Activated naive CD4-positive, alpha-beta T cell treated with Interleukin-2 at 50 U/mL for 16 hours (primary cell): ENCODE data around the gene TMPRSS6.

Source experiments
- DNase-seq: peaks from one replicate; pipeline ENCODE4 v3.0.0-alpha.2; 2020

The TMPRSS6 gene

DNA sequence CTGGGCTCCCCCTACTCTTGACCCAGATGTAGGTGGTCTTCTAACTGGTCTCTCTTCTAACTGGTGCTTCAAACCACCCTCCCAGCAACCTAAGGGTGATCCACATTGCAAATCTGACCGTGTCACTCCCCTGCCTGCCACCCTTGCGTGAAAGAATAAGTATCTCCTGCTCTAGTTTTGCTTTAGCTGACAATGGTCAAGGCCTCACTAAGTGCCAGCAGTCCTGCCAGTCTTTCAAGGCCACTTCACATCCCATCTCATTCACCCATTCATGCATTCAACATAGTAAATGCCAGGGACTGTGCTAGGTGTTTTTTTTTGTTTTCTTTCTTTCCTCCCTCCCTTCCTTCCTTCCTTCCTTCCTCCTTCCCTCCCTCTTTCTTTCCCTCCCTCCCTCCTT, 60.3 kb downstream of the TMPRSS6 start:
- DNase-seq: no peak

DNA sequence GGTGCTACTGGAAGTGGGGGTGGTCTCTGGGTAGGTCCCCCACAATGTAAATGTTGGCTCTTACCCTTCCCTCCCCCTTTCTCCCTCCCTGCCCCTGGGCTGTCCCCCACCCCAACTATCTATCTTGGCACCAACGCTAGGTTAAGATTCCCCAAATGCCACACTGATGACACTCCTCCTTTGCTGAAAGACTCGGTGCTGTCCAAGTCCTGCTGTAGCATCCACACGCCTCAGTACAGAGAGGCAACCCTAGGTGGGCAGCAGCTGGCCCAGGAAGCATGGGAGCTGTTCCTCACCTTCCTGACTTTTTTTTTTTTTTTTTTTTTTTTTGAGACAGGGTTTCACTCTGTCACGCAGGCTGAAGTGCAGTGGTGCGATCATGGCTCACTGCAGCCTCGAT, 61.4 kb downstream of the TMPRSS6 start:
- no peak for DNase-seq

- no peak for DNase-seq
These were observed 62.5 kb downstream of the TMPRSS6 start for GRCh38 chr22:37047006-37047405.

DNA sequence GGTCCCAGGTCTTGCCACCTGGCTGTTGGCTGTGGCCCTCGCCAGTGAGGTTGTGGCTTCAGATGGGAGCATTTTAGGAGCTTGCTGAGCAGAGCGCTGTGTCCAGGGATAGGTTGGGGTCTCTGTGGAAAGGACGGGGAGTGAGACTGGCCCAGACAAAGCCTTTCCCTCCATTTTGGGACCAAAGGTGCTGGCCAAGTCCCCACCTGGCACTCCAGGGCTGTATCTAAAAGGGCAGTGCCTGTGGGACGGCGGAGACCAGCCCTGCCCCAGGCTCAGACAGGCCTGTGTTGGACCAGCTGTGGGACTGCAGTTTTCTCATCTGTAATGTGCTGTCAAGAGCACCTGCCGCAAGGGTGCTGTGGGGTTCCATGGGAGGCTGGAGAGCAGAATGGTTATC, 62.9 kb downstream of the TMPRSS6 start:
- no peak for DNase-seq

GRCh38 chr22:37045958-37046357, 63.6 kb downstream of the TMPRSS6 start:
- no peak for DNase-seq

GRCh38 chr22:37044634-37045625, 64.6 kb downstream of the TMPRSS6 start:
- no peak for DNase-seq

- peak; percentile 53 for DNase-seq
These were observed 65.5 kb downstream of the TMPRSS6 start for GRCh38 chr22:37043828-37044538.

GRCh38 chr22:37043209-37043827, 66.2 kb downstream of the TMPRSS6 start:
- DNase-seq: no peak

- DNase-seq: no peak
These were observed 70.0 kb downstream of the TMPRSS6 start for GRCh38 chr22:37039466-37039865.

DNA sequence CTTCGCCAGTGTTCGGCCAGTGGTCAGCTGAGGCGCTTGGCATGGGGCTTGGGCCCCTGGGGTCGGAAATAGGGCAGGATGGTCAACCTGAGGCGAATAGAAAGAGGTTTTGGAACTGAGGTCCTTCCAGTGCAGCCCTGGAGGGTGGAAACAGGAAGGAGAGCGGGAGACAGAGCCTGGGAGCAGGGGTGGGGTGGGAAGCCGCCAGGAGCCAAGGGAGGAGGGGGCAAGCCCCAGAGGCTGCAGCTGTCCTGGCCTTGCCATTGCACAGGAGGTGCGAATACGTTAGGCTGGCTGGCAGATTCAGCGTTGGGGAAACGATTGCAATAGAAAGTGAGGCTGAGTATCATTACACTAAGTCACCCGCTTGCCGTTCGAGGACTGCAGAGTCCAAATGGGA, 71.8 kb downstream of the TMPRSS6 start:
- no peak for DNase-seq

- DNase-seq: no peak
These were observed 72.7 kb downstream of the TMPRSS6 start for GRCh38 chr22:37036655-37037377.

DNA sequence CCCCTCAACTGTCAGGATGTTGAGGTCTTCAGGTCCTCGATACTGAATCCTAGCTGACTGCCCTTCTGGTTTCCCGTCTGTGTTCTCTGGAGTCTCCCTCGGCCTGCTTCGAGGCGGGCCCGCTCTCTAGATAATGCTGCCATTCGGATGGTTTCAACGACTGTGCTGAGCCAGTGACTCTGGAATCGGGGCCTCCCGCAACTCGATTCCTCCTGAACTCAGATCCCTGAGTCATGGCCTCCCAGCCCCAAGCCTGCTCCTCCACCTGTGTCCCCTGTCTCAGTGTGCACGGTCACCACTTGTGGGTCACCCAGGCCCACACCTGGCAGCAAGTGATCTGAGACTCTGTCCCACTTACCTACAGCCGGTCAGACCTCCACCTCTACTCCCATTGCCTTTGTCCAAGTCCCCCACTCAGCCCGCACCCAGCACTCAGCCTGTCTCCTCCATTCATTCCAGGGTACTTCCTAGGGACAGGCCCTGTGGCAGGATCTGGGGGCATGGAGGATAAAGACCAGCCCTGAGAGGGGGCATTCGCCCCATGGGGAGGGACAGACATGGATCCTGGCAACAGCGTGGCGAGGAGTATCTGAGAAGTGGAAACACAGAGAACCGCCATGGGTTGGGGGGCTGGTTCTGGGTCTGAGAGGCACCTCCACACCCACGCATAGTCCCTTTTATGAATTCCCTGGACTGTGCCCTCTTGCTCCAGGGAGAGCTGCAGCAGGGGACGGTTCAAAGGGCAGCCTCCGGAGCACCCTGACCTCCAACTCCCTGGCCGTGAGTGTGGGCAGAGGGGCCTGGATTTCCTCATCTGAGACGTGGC, 75.7 kb downstream of the TMPRSS6 start:
- DNase-seq: no peak

DNA sequence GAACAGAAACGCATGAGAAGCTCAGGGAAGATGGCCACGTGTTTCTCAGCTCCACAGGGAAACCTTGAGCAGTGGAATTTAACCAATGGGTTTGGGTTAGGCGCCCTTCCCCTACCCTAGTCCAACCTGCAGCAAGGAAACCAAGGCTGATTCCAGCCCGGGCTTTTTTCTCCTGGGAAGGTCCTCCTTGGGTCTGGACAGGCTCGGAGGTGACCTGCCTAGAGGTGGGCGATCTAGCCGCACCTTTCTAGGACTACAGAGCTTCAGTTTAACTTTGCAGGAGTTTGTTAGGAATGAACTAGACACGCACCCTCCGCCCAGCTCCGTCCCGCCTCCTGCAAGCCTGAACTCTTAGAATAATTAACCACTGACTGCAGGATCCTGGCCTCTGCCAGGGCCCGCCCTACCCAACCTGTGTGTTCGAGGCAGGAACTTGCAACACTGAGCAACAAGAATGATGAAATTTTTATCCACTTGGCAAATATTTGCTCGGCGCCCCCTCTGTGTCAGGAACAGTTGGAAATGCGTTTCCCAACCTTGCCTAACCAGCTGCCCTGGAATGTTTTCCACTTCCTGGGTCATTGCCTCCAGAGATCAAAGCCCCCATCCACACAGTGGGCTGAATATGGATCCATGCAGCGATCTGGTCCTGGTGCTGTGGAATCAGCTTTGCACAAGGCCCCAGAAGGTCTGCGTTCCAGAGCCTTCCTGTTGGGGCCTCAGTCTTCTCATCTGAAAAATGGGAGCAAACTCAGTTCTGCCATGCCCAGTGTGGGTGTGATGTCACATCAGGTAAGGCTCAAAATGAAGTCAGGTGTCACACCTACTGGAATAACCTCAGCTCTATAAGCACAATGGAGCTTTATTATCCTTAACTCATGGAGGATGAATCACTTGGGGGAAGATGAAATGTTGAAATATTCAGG, 76.7 kb downstream of the TMPRSS6 start:
- no peak for DNase-seq

DNA sequence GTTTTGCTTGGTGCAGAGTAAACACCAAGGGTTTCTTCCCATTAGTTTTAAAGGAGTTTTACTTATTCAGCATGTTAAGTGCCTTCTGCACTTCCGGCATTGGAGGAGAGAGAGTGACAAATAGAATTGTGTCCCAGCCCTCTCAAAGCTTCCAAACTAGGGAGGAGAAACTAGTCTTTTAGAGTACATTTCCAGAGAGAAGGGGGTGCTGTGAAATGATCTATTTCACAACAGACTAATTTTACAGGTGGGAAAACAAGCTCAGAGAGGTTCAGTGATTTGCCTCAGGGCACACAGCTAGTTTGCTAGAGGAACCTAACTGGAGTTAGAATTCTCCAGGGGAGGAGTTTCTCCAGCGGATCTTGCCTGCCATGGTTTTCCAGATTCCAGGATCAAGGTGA, 77.4 kb downstream of the TMPRSS6 start:
- no peak for DNase-seq

GRCh38 chr22:37030560-37031281, 78.8 kb downstream of the TMPRSS6 start:
- no peak for DNase-seq

DNA sequence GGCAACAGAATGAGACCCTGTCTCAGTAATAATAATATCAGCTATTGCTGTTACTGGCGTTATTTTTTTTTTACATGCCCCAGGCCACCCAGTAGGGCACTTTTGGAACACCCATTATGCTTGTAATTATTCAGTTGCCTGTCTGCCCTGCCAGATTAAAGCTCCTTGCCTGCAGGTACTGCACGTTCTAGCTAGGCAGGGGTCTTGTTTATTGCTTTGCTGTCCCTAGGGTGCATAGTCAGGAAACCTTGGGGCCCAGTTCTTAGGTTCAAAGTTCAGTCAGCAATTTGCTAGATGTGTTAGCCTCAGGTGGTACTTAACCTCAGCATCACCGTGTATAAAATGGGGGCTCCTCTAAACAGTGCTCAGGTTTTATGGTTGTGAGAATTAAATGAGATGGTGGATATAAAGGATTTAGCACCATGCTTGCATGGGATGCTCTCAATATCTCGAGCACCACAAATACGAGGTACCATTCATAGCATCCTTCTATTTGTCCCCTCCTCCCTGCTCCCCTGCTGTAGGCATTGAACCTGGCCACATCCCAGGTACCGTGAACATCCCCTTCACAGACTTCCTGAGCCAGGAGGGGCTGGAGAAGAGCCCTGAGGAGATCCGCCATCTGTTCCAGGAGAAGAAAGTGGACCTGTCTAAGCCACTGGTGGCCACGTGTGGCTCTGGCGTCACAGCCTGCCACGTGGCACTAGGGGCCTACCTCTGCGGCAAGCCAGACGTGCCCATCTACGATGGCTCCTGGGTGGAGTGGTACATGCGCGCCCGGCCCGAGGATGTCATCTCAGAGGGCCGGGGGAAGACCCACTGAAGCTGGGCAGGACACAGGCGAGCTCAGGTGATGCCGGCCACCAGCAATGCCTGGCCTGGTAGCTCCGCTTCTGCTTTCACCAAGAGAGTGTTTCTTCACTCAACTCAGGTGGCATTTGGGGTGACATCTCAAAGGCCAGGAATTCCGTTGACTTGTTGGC, 80.5 kb downstream of the TMPRSS6 start:
- no peak for DNase-seq

DNA sequence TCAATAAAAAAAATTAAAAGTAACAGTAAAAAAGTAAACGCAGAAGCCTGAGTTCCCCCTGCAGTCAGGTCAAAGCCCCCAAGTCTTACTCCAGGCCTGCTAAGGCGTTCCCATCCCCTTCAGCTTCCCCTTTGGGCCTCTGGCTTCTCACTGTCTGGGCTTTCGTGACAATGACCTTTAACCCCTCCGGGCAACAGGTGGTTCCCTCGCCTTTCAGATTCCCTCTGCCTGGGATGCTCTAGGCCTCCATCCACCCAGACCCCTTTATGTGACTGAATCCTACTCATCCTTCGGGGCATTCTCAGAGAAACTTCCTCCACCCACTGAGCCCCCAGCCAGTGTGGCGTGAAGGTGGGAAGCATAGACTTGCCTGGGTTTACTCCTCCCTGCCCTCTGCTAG, 82.0 kb downstream of the TMPRSS6 start:
- no peak for DNase-seq

DNA sequence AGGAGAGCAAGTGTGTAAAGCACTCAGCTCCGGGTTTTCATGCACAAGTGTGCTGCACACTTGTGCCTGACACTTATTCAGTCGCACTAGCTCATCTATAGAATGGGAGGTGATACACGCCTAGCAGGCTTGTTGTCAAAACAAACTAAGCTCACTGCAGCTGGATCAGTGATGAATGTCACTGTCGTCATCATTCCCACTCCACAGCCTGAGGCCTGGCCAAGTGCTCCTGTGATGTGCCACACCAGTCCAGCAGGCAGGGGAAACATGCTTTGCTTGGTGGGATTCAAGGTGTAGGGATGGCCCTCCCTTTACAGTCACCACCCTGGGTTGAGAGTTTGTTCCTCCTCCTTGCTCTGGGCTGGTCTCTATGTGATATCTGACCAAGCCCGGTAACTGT, 83.2 kb downstream of the TMPRSS6 start:
- no peak for DNase-seq
